H1 (cell line): ENCODE measurements around the gene ZNF385C. TPM values are rescaled to one million over a fixed set of nuclear protein-coding genes. Genes with fewer than 3 reads are reported as not detected.

Experiments
- CTCF ChIA-PET: fragments of 300-600 bp; sonication (Branson Sonifier 250); formaldehyde crosslinking; loops from one replicate; lab custom pipeline; 2021; ENCODE audit not compliant: partially characterized antibody; lab: Charles Lee
- POLR2A ChIA-PET: fragments of 300-600 bp; sonication (Branson Sonifier 250); formaldehyde crosslinking; loops from one replicate; lab custom pipeline; 2021; ENCODE audit warnings: inconsistent platforms; ENCODE audit not compliant: partially characterized antibody; lab: Charles Lee
- DNase-seq, 2 experiments: peaks; one replicate each; pipeline versions ENCODE4 v3.0.0 to v3.0.0-alpha.2; 2010 to 2022; ENCODE audit warnings: low spot score in 2 of 2, low read depth in 1 of 2, mixed read lengths in 1 of 2
- FAIRE-seq: peaks from 2 replicates; lab custom pipeline; 2011; peaks lifted over from hg19 to GRCh38; lab: Jason Lieb, UNC
- H2AFZ ChIP-seq: 2 replicates; pipeline ENCODE4 v1.8.1; 2012; ENCODE audit warnings: low read length, inconsistent platforms
- H2AK5ac ChIP-seq: 2 replicates; pipeline ENCODE4 v1.6.1; 2013; ENCODE audit warnings: low read depth, low read length
- H2BK120ac ChIP-seq: replicated peaks from 2 replicates; pipeline ENCODE3; 2013; ENCODE audit warnings: low read depth, low read length, inconsistent platforms
- H2BK12ac ChIP-seq: 2 replicates; pipeline ENCODE4 v1.6.1; 2013; ENCODE audit warnings: low read depth, low read length
- H2BK15ac ChIP-seq: 2 replicates; pipeline ENCODE4 v1.6.1; 2013; ENCODE audit warnings: low read length
- H2BK20ac ChIP-seq: 2 replicates; pipeline ENCODE4 v1.6.1; 2013; ENCODE audit warnings: low read length
- H2BK5ac ChIP-seq: 2 replicates; pipeline ENCODE4 v1.6.1; 2013; ENCODE audit warnings: low read depth, low read length
- H3K14ac ChIP-seq: 2 replicates; pipeline ENCODE4 v1.6.1; 2013; ENCODE audit warnings: inconsistent platforms; ENCODE audit not compliant: insufficient read length
- H3K18ac ChIP-seq: 2 replicates; pipeline ENCODE4 v1.6.1; 2013; ENCODE audit warnings: low read length; ENCODE audit errors: extremely low read depth
- H3K23ac ChIP-seq: 2 replicates; pipeline ENCODE4 v1.6.1; 2013; ENCODE audit warnings: inconsistent platforms; ENCODE audit not compliant: insufficient read length
- H3K23me2 ChIP-seq: 2 replicates; pipeline ENCODE4 v1.6.1; 2013; ENCODE audit warnings: low read depth, low read length
- H3K27ac ChIP-seq: 2 replicates; pipeline ENCODE4 v1.6.1; 2011; ENCODE audit warnings: low read depth, low read length, inconsistent platforms
- H3K27me3 ChIP-seq, 4 experiments: replicated peaks in 1 of 4; 1 replicate in 1 of 4; 2 replicates in 3 of 4; pipeline versions ENCODE4 v1.6.1 to v1.8.1; 2011 to 2013; ENCODE audit warnings: low read length in 3 of 4, mild to moderate bottlenecking in 3 of 4, inconsistent platforms in 2 of 4, mixed read lengths in 2 of 4, moderate library complexity in 1 of 4; ENCODE audit not compliant: control insufficient read depth in 3 of 4, insufficient read depth in 3 of 4; ENCODE audit errors: extremely low read depth in 1 of 4
- H3K36me3 ChIP-seq, 4 experiments: 2 replicates each; pipeline versions ENCODE4 v1.6.1 to v1.8.1; 2011 to 2013; ENCODE audit warnings: mild to moderate bottlenecking in 4 of 4, low read length in 3 of 4, moderate library complexity in 2 of 4, control low read depth in 1 of 4, inconsistent platforms in 1 of 4; ENCODE audit not compliant: insufficient read depth in 4 of 4, control insufficient read depth in 2 of 4
- H3K4ac ChIP-seq: replicated peaks from 2 replicates; pipeline ENCODE3; 2013; ENCODE audit warnings: low read length, low read depth, mixed read lengths, inconsistent platforms; ENCODE audit not compliant: insufficient read length
- H3K4me1 ChIP-seq, 4 experiments: replicated peaks in 1 of 4; 1 replicate in 1 of 4; 2 replicates in 3 of 4; pipeline versions ENCODE4 v1.6.1 to v1.8.1; 2011 to 2013; ENCODE audit warnings: low read length in 3 of 4, inconsistent platforms in 2 of 4, mixed read lengths in 1 of 4; ENCODE audit not compliant: insufficient read depth in 4 of 4, control insufficient read depth in 3 of 4
- H3K4me2 ChIP-seq, 2 experiments: 2 replicates each; pipeline versions ENCODE4 v1.6.1 to v1.8.1; 2011 to 2013; ENCODE audit warnings: low read depth in 2 of 2, low read length in 2 of 2, control low read depth in 1 of 2, inconsistent platforms in 1 of 2, mild to moderate bottlenecking in 1 of 2; ENCODE audit not compliant: insufficient read depth in 1 of 2
- H3K4me3 ChIP-seq, 4 experiments: fragments of 200-600, 300-600 bp in 1 of 4; sonication (generic), shearing (Covaris generic), sonication (Bioruptor Twin) in 1 of 4; 2 replicates each; pipeline versions ENCODE4 v1.5.1 to v1.8.1; 2011 to 2016; ENCODE audit warnings: low read length in 4 of 4, low read depth in 3 of 4, control low read depth in 2 of 4, inconsistent platforms in 2 of 4, mild to moderate bottlenecking in 2 of 4, mixed read lengths in 1 of 4, moderate library complexity in 1 of 4; ENCODE audit not compliant: insufficient read depth in 2 of 4; ENCODE audit errors: extremely low read depth in 1 of 4
- H3K56ac ChIP-seq: replicated peaks from 2 replicates; pipeline ENCODE3; 2013; ENCODE audit warnings: low read depth, mild to moderate bottlenecking, mixed read lengths, low read length, inconsistent platforms; ENCODE audit not compliant: insufficient read length
- H3K79me1 ChIP-seq: 2 replicates; pipeline ENCODE4 v1.6.1; 2013; ENCODE audit warnings: low read depth, low read length, control low read depth
- H3K79me2 ChIP-seq, 2 experiments: 2 replicates each; pipeline versions ENCODE4 v1.6.1 to v1.8.1; 2012 to 2013; ENCODE audit warnings: low read length in 2 of 2, mild to moderate bottlenecking in 2 of 2, inconsistent platforms in 1 of 2; ENCODE audit not compliant: insufficient read depth in 2 of 2, control insufficient read depth in 1 of 2
- H3K9ac ChIP-seq, 4 experiments: replicated peaks in 1 of 4; 1 replicate in 1 of 4; 2 replicates in 3 of 4; pipeline versions ENCODE4 v1.6.1 to v1.8.1; 2011 to 2013; ENCODE audit warnings: low read depth in 3 of 4, low read length in 3 of 4, control low read depth in 2 of 4, mild to moderate bottlenecking in 2 of 4, moderate library complexity in 2 of 4, inconsistent platforms in 1 of 4; ENCODE audit errors: extremely low read depth in 1 of 4
- H3K9me3 ChIP-seq, 2 experiments: 2 replicates each; pipeline versions ENCODE4 v1.6.1 to v1.8.1; 2012 to 2013; ENCODE audit warnings: mild to moderate bottlenecking in 2 of 2, moderate library complexity in 2 of 2, control low read depth in 1 of 2, inconsistent platforms in 1 of 2, low read depth in 1 of 2, low read length in 1 of 2, mixed read lengths in 1 of 2; ENCODE audit not compliant: insufficient read depth in 2 of 2
- H4K20me1 ChIP-seq, 2 experiments: replicated peaks in 1 of 2; 2 replicates each; pipeline versions ENCODE3 to v1.8.1; 2011 to 2013; ENCODE audit warnings: inconsistent platforms in 2 of 2, low read length in 2 of 2, mild to moderate bottlenecking in 1 of 2; ENCODE audit not compliant: insufficient read depth in 2 of 2, control insufficient read depth in 1 of 2
- H4K5ac ChIP-seq: 2 replicates; pipeline ENCODE4 v1.6.1; 2013; ENCODE audit warnings: low read length, low read depth, mixed read lengths, inconsistent platforms; ENCODE audit not compliant: insufficient read length
- H4K8ac ChIP-seq: 2 replicates; pipeline ENCODE4 v1.8.0; 2013; ENCODE audit warnings: mild to moderate bottlenecking, moderate library complexity, low read length, inconsistent platforms; ENCODE audit not compliant: insufficient read depth; ENCODE audit errors: extremely low read depth
- H4K91ac ChIP-seq: replicated peaks from 2 replicates; pipeline ENCODE3; 2013; ENCODE audit warnings: low read length, mixed read lengths, inconsistent platforms; ENCODE audit not compliant: insufficient read length
- KDM4A ChIP-seq: IDR thresholded peaks from one replicate; pipeline ENCODE4 v1.7.1; 2012; ENCODE audit warnings: low read depth, mild to moderate bottlenecking, moderate library complexity, low read length, inconsistent platforms; ENCODE audit not compliant: severe bottlenecking
- WGBS, 2 experiments: shearing (Covaris generic) in 1 of 2; methylation state at CpG; one replicate each; pipeline versions ENCODE4 v1.1.6 to v1.1.7; 2013 to 2015; ENCODE audit warnings: low lambda C conversion rate in 2 of 2, mixed read lengths in 2 of 2, inconsistent platforms in 1 of 2, low coverage in 1 of 2, missing lambda C conversion rate in 1 of 2; ENCODE audit not compliant: insufficient replicate concordance in 2 of 2, insufficient coverage in 1 of 2, insufficient read length in 1 of 2; ENCODE audit errors: extremely low coverage in 1 of 2, missing lambda C conversion rate in 1 of 2; 5-methylcytosine and 5-hydroxymethylcytosine counted together
- polyA plus RNA-seq, 7 experiments: library from polyadenylated mRNA; depleted of rRNA in 3 of 7; stranded (reverse) in 5 of 7; unstranded in 2 of 7; fragments of >200 nt in 5 of 7; fragments of 200-250 nt in 2 of 7; gene quantifications; 1 replicate in 5 of 7; 2 replicates in 1 of 7; 4 replicates in 1 of 7; pipeline versions ENCODE4 v1.2.1 to v1.2.3, GENCODE V29; 2011 to 2013; ENCODE audit warnings: missing spikeins in 2 of 7, mixed read lengths in 2 of 7
- total RNA-seq: library from RNA; stranded (reverse); fragmentation: NEBNext Ultra II Directional; extraction: Animal tissue kit (Norgen Biotek cat#: 25700); gene quantifications from 2 replicates; pipeline ENCODE4 v1.2.1, GENCODE V29; 2021

ZNF385C gene
- total and polyA plus RNA-seq, 2 of the 8 experiments (the other 6 are each of a cell fraction or from before 2014, with no cell fraction given): 3.9 to 6.1 TPM

DNA sequence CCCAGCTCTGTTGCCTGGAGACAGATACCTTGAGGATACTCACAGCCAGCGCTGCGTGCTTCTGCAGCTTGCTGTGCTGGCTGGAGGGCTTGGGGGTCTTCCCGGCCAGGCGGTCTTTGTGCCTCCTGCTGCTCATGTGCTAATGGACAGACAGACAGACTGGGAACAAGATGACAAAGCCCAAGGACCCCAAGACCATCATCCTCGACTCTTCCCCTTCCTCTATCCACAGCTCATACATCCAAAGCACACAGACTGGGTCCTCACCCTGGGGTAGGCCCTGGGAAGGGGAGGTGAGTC, 70.7 kb downstream of the ZNF385C start:
- Histone ChIP-seq H2BK120ac (no peak overlapping the region), H3K79me2 (no peaks in the 10 kb centered on the region), H2BK20ac (no peak overlapping the region), H3K9ac (no peak overlapping the region; a peak in 1 of 7 replicates), H4K8ac (no peak overlapping the region), H3K36me3 (peaks cover 10 to 22% (median 13%) of the 10 kb centered on the region in 4 experiments; a peak in 6 of 8 replicates), H2BK12ac (no peak overlapping the region), H3K4ac (no peak overlapping the region), H3K79me1 (0 out of 2 replicates have a peak, but pooled peaks cover 2% of the 10 kb centered on the region), H2BK5ac (no peak overlapping the region), H4K5ac (no peak overlapping the region), H3K4me1 (peaks cover 0 to 12% (median 5%) of the 10 kb centered on the region in 4 experiments; a peak in 4 of 7 replicates), H3K23me2 (0 out of 2 replicates have a peak, but pooled peaks cover 2% of the 10 kb centered on the region), H3K14ac (no peak overlapping the region), H3K9me3 (no peaks in the 10 kb centered on the region), H3K18ac (no peak overlapping the region), H2AK5ac (no peak overlapping the region), H4K20me1 (no peaks in the 10 kb centered on the region), H3K4me3 (no peak overlapping the region), H3K23ac (no peak overlapping the region), H3K27ac (no peak overlapping the region)
- FAIRE-seq: no peak
- DNase-seq: no peak
- POLR2A ChIA-PET: interaction anchor here (1.1 to 6.0 kb wide), 6 partner anchors 11 to 94 kb away, joined by 3 to 51 read pairs (median 14); partner anchors contain the start of genes DNAJC7, HSPB9 and KAT2A
- TF ChIP-seq KDM4A: no peak
- TF ChIP-seq, all 59 proteins: peak for 0
- Histone ChIP-seq H2BK15ac (no peak overlapping the region; the same call in 1 of the 2 replicates), H3K27me3 (no peaks in the 10 kb centered on the region), H3K56ac (no peak overlapping the region), H4K91ac (peak overlapping the region; percentile 71), H2AFZ (no peak overlapping the region), H3K4me2 (peak overlapping the region in 1 of 2 experiments; percentile 1; a peak in 2 of 4 replicates)
- WGBS, 2 experiments: 89% methylated on average over 5 of the region's 5 CpGs; no CpG with 5 or more reads in 1 of the 2 experiments
- CTCF ChIA-PET: interaction anchor here (0.6 to 38.8 kb wide), 13 partner anchors 11 to 256 kb away, joined by 3 to 1084 read pairs (median 9); partner anchors contain the start of genes DHX58, DNAJC7, HSPB9 and KAT2A
